Panc1 (cell line): ENCODE measurements around the gene GTF2F1. TPM values are rescaled to one million over a fixed set of nuclear protein-coding genes. Genes with fewer than 3 reads are reported as not detected.

ENCODE experiments used
- ATAC-seq: fragments of 200-7000 bp; cut with Tn5 transposase; 2 replicates; pipeline ENCODE4 v1.9.1; 2020; ENCODE audit warnings: mild to moderate bottlenecking, moderate library complexity
- BruUV-seq: library from RNA; stranded (reverse); fragments of 400-500 nt; replicated peaks from 2 replicates; lab custom pipeline; 2021; lab: Mats Ljungman, UMichigan
- CTCF ChIA-PET: fragments of 300-600 bp; sonication (Branson Sonifier 250); formaldehyde crosslinking; loops from one replicate; lab custom pipeline; 2022; ENCODE audit warnings: antibody characterized with exemption; lab: Charles Lee
- POLR2A ChIA-PET: fragments of 300-600 bp; sonication (Branson Sonifier 250); formaldehyde crosslinking; loops from one replicate; lab custom pipeline; 2022; ENCODE audit warnings: antibody characterized with exemption; lab: Charles Lee
- DNase-seq: peaks from one replicate; pipeline ENCODE4 v3.0.0-alpha.2; 2010; ENCODE audit warnings: low read depth, low spot score
- H3K27ac ChIP-seq: 2 replicates; pipeline ENCODE4 v1.5.1; 2011; ENCODE audit warnings: mild to moderate bottlenecking, low read length, inconsistent platforms
- H3K27me3 ChIP-seq: fragments of 200-500 bp; sonication (Bioruptor generic); 2 replicates; pipeline ENCODE4 v1.6.0; 2014; ENCODE audit warnings: low read length, inconsistent platforms; ENCODE audit not compliant: control insufficient read depth, insufficient read depth
- H3K36me3 ChIP-seq: fragments of 200-500 bp; sonication (Bioruptor generic); 2 replicates; pipeline ENCODE4 v1.5.1; 2014; ENCODE audit warnings: inconsistent platforms, mild to moderate bottlenecking, low read length, moderate library complexity; ENCODE audit not compliant: control insufficient read depth, insufficient read depth
- H3K4me1 ChIP-seq: 2 replicates; pipeline ENCODE4 v1.5.1; 2011; ENCODE audit warnings: inconsistent platforms, mild to moderate bottlenecking, low read length, moderate library complexity; ENCODE audit not compliant: control insufficient read depth, insufficient read depth
- H3K4me3 ChIP-seq, 2 experiments: 2 replicates each; pipeline ENCODE4 v1.5.1; 2011 to 2012; ENCODE audit warnings: low read depth in 2 of 2, low read length in 2 of 2, mild to moderate bottlenecking in 2 of 2, inconsistent platforms in 1 of 2, moderate library complexity in 1 of 2
- H3K9me3 ChIP-seq: fragments of 200-500 bp; sonication (Bioruptor generic); 2 replicates; pipeline ENCODE4 v1.5.1; 2014; ENCODE audit warnings: low read depth, mild to moderate bottlenecking, inconsistent platforms, low read length, moderate library complexity; ENCODE audit not compliant: control insufficient read depth, insufficient read depth
- CTCF ChIP-seq: fragments of 450-650 bp; IDR thresholded peaks from 2 replicates; pipeline ENCODE4 v1.5.1; 2017; ENCODE audit warnings: mild to moderate bottlenecking
- POLR2AphosphoS5 ChIP-seq: IDR thresholded peaks from 2 replicates; pipeline ENCODE4 v1.6.1; 2012; ENCODE audit warnings: mild to moderate bottlenecking, low read depth, low read length, moderate library complexity
- REST ChIP-seq, 2 experiments: IDR thresholded peaks; 2 replicates each; pipeline ENCODE4 v1.6.1; 2011 to 2012; ENCODE audit warnings: low read depth in 2 of 2, control low read depth in 1 of 2, low read length in 1 of 2, mild to moderate bottlenecking in 1 of 2, moderate library complexity in 1 of 2; ENCODE audit not compliant: insufficient read depth in 1 of 2
- SIN3A ChIP-seq: IDR thresholded peaks from 2 replicates; pipeline ENCODE4 v1.6.1; 2012; ENCODE audit warnings: low read depth, mild to moderate bottlenecking, low read length, moderate library complexity, borderline replicate concordance; ENCODE audit not compliant: insufficient read depth
- TCF7L2 ChIP-seq: IDR thresholded peaks from 2 replicates; pipeline ENCODE4 v1.6.1; 2011; ENCODE audit warnings: mild to moderate bottlenecking, low read depth, low read length, inconsistent platforms
- in situ Hi-C: cut with HindIII; loops from 2 replicates; pipeline ENCODE4 v1.10.0; 2016; ENCODE audit warnings: low sequenced_read_pairs, low pct_unique_long_range_greater_than_20kb
- intact Hi-C: fragments of 100-400 bp; cut with micrococcal nuclease; formaldehyde crosslinking; loops from one replicate; pipeline ENCODE4 v1.10.0; 2022; ENCODE audit not compliant: unreplicated experiment
- total RNA-seq: library from RNA; stranded (reverse); gene quantifications from one replicate; pipeline ENCODE4 v1.2.1, GENCODE V29; 2021; ENCODE audit not compliant: unreplicated experiment

The GTF2F1 gene
- total RNA-seq, 1 experiment from 2014 or later: 61.1 TPM

- BruUV-seq: no TSS peak
- ChIA-PET POLR2A (interaction anchor here (0.6 kb wide), 1 partner anchor 247 kb away, joined by 4 read pairs; no protein-coding TSS in a partner anchor), CTCF (interaction anchor here (0.7 kb wide), 1 partner anchor 51 kb away, joined by 3 read pairs; no protein-coding TSS in a partner anchor)
- in situ Hi-C loops: no loop called here
- ATAC-seq (peak; percentile 96), DNase-seq (peak; percentile 100)
- Histone ChIP-seq H3K4me3 (peak overlapping the region; percentile 32 to 93), H3K9me3 (no peaks in the 10 kb centered on the region), H3K36me3 (peaks cover 9% of the 10 kb centered on the region), H3K27me3 (no peaks in the 10 kb centered on the region), H3K4me1 (peaks cover 9% of the 10 kb centered on the region), H3K27ac (peak overlapping the region; percentile 85)
- intact Hi-C loops: no loop called here
- TF ChIP-seq TCF7L2 (peak; percentile 83), SIN3A (no peak), POLR2AphosphoS5 (no peak)
Measured at GRCh38 chr19:6424939-6425731, 32.2 kb upstream of the GTF2F1 start.

- ChIA-PET CTCF (interaction anchor here (0.7 kb wide), 1 partner anchor 52 kb away, joined by 3 read pairs; no protein-coding TSS in a partner anchor), POLR2A (interaction anchor here (0.6 kb wide), 1 partner anchor 246 kb away, joined by 4 read pairs; no protein-coding TSS in a partner anchor)
- H3K36me3 ChIP-seq: peaks cover 9% of the 10 kb centered on the region
- TF ChIP-seq CTCF (no peak), TCF7L2 (no peak), SIN3A (no peak), POLR2AphosphoS5 (peak; percentile 43; the same call in 1 of the 2 replicates)
- H3K9me3 ChIP-seq: no peaks in the 10 kb centered on the region
- H3K27me3 ChIP-seq: no peaks in the 10 kb centered on the region
- in situ Hi-C loops (no loop called here), intact Hi-C loops (no loop called here)
- peaks cover 9% of the 10 kb centered on the region for H3K4me1 ChIP-seq
- peak within 1 kb of the TSS; percentile 85 for H3K27ac ChIP-seq
- ATAC-seq: no peak
- peak within 1 kb of the TSS; percentile 93 to 95 for H3K4me3 ChIP-seq
- no peak for DNase-seq
- BruUV-seq: no TSS peak
Measured at GRCh38 chr19:6424195-6424938, 31.4 kb upstream of the GTF2F1 start, which contains the start of gene KHSRP. TSS of gene KHSRP (minus strand) at chr19:6424811. CDS start at chr19:6424701, 110 bp downstream.

- intact Hi-C loops: no loop called here
- no TSS peak for BruUV-seq
- DNase-seq (no peak), ATAC-seq (no peak)
- peak overlapping the region; percentile 93 to 95 for H3K4me3 ChIP-seq
- H3K27ac ChIP-seq: peak overlapping the region; percentile 79
- no peaks in the 10 kb centered on the region for H3K27me3 ChIP-seq
- peaks cover 11% of the 10 kb centered on the region for H3K36me3 ChIP-seq
- ChIA-PET POLR2A (no interaction called here), CTCF (no interaction called here)
- in situ Hi-C loops: no loop called here
- no peaks in the 10 kb centered on the region for H3K9me3 ChIP-seq
- H3K4me1 ChIP-seq: peaks cover 9% of the 10 kb centered on the region
- TF ChIP-seq SIN3A (no peak), TCF7L2 (no peak), POLR2AphosphoS5 (no peak), CTCF (no peak), REST (IDR thresholded peaks at IDR 0.05; ENCODE audit: insufficient read depth in 1 of 2, low read depth in 2 of 2, low read length in 1 of 2) (no peak)
Measured at GRCh38 chr19:6423499-6424194, 30.7 kb upstream of the GTF2F1 start.
